GM23338 (cell line): ENCODE results near the gene KIAA1191. TPM values are rescaled to one million over a fixed set of nuclear protein-coding genes. Genes with fewer than 3 reads are reported as not detected.

ENCODE experiments used
- ATAC-seq: fragments of 200-7000 bp; cut with Tn5 transposase; 3 replicates; pipeline ENCODE4 v1.9.1; 2020
- DNase-seq: peaks from one replicate; pipeline ENCODE4 v3.0.0-alpha.2; 2015; ENCODE audit warnings: low spot score
- H2AFZ ChIP-seq: fragments of 200-600 bp; sonication (generic); 2 replicates; pipeline ENCODE4 v1.8.0; 2016; ENCODE audit warnings: antibody characterized with exemption, mild to moderate bottlenecking, moderate library complexity
- H3F3A ChIP-seq: fragments of 200-600 bp; sonication (generic); replicated peaks from 2 replicates; pipeline ENCODE4 v1.8.0; 2017; ENCODE audit warnings: antibody characterized with exemption, mixed run types, low read depth
- H3K27ac ChIP-seq: fragments of 200-600 bp; sonication (generic); 2 replicates; pipeline ENCODE4 v1.6.1; 2016; ENCODE audit warnings: low read depth
- H3K27me3 ChIP-seq: fragments of 200-600 bp; sonication (generic); 2 replicates; pipeline ENCODE4 v1.8.0; 2016; ENCODE audit warnings: mild to moderate bottlenecking, mixed run types, moderate library complexity; ENCODE audit not compliant: insufficient read depth
- H3K36me3 ChIP-seq: fragments of 200-600 bp; sonication (generic); 2 replicates; pipeline ENCODE4 v1.8.0; 2016; ENCODE audit warnings: mild to moderate bottlenecking; ENCODE audit not compliant: insufficient read depth
- H3K4me1 ChIP-seq: fragments of 200-600 bp; sonication (generic); 2 replicates; pipeline ENCODE4 v1.8.0; 2016; ENCODE audit warnings: mild to moderate bottlenecking, moderate library complexity; ENCODE audit not compliant: insufficient read depth
- H3K4me2 ChIP-seq: fragments of 200-600 bp; sonication (generic); 2 replicates; pipeline ENCODE4 v1.7.1; 2017; ENCODE audit warnings: mixed run types
- H3K4me3 ChIP-seq: fragments of 200-600 bp; sonication (generic); 2 replicates; pipeline ENCODE4 v1.6.1; 2016; ENCODE audit warnings: mixed run types
- H3K79me2 ChIP-seq: fragments of 200-600 bp; sonication (generic); replicated peaks from 2 replicates; pipeline ENCODE4 v1.8.0; 2017; ENCODE audit warnings: mild to moderate bottlenecking; ENCODE audit not compliant: insufficient read depth
- H3K9me2 ChIP-seq: fragments of 200-600 bp; sonication (generic); 2 replicates; pipeline ENCODE4 v1.8.0; 2017; ENCODE audit not compliant: insufficient read depth
- H4K20me1 ChIP-seq: fragments of 200-600 bp; sonication (generic); replicated peaks from 2 replicates; pipeline ENCODE4 v1.8.0; 2017; ENCODE audit warnings: mild to moderate bottlenecking; ENCODE audit not compliant: insufficient read depth
- H3K27ac Mint-ChIP-seq: 2 replicates; pipeline ENCODE4 v1.8.0; 2020; ENCODE audit warnings: inconsistent platforms, mild to moderate bottlenecking, moderate library complexity, mixed read lengths
- H3K27me3 Mint-ChIP-seq: 3 replicates; pipeline ENCODE4 v1.8.0; 2022; ENCODE audit warnings: low read depth, mild to moderate bottlenecking, moderate library complexity, mixed read lengths, inconsistent platforms; ENCODE audit not compliant: insufficient read depth, poor library complexity
- H3K36me3 Mint-ChIP-seq: 3 replicates; pipeline ENCODE4 v1.8.0; 2021; ENCODE audit warnings: low read depth, mild to moderate bottlenecking, inconsistent platforms, moderate library complexity, mixed read lengths
- H3K4me1 Mint-ChIP-seq: 3 replicates; pipeline ENCODE4 v1.8.0; 2020; ENCODE audit warnings: mild to moderate bottlenecking, inconsistent platforms, mixed read lengths
- H3K4me3 Mint-ChIP-seq: 3 replicates; pipeline ENCODE4 v1.8.0; 2021; ENCODE audit warnings: moderate library complexity, mild to moderate bottlenecking, inconsistent platforms, mixed read lengths
- H3K9me3 Mint-ChIP-seq: 3 replicates; pipeline ENCODE4 v1.8.0; 2020; ENCODE audit warnings: moderate library complexity, mild to moderate bottlenecking, inconsistent platforms, mixed read lengths
- CREB1 ChIP-seq: fragments of 250-450 bp; sonication (Bioruptor Pico); IDR thresholded peaks from 2 replicates; pipeline ENCODE4 v1.5.0; 2020; ENCODE audit warnings: low read depth, mild to moderate bottlenecking, moderate library complexity
- CTCF ChIP-seq, 2 experiments: fragments of 200-600 bp in 1 of 2; sonication (generic) in 1 of 2; conservative IDR thresholded peaks; 2 replicates each; pipeline versions ENCODE4 v1.5.1 to v1.6.1; 2016 to 2017; ENCODE audit warnings: antibody characterized with exemption in 2 of 2, low read depth in 2 of 2, mild to moderate bottlenecking in 2 of 2, moderate library complexity in 1 of 2
- ETS1 ChIP-seq: IDR thresholded peaks from 2 replicates; pipeline ENCODE4 v1.6.1; 2016; ENCODE audit warnings: antibody characterized with exemption
- EZH2 ChIP-seq: fragments of 200-600 bp; sonication (generic); IDR thresholded peaks from one replicate; pipeline ENCODE4 v1.8.0; 2017; ENCODE audit warnings: antibody characterized with exemption, mild to moderate bottlenecking, low read depth; ENCODE audit not compliant: unreplicated experiment
- EZH2phosphoT487 ChIP-seq: fragments of 200-600 bp; sonication (generic); IDR thresholded peaks from one replicate; pipeline ENCODE4 v1.8.1; 2018; ENCODE audit warnings: antibody characterized with exemption; ENCODE audit not compliant: unreplicated experiment
- NANOG ChIP-seq: IDR thresholded peaks from 2 replicates; pipeline ENCODE4 v1.6.1; 2016; ENCODE audit warnings: antibody characterized with exemption, borderline replicate concordance
- POLR2AphosphoS5 ChIP-seq: IDR thresholded peaks from 2 replicates; pipeline ENCODE4 v1.6.1; 2016; ENCODE audit warnings: antibody characterized with exemption, low read depth
- REST ChIP-seq: IDR thresholded peaks from one replicate; pipeline ENCODE4 v1.6.1; 2018; ENCODE audit warnings: antibody characterized with exemption; ENCODE audit not compliant: unreplicated experiment
- STAT1 ChIP-seq: IDR thresholded peaks from one replicate; pipeline ENCODE4 v1.6.1; 2016; ENCODE audit warnings: antibody characterized with exemption; ENCODE audit not compliant: unreplicated experiment
- ZNF114 ChIP-seq: fragments of 250-450 bp; sonication (Bioruptor Pico); IDR thresholded peaks from 2 replicates; pipeline ENCODE4 v1.5.0; 2020; ENCODE audit warnings: mild to moderate bottlenecking, moderate library complexity
- ZNF331 ChIP-seq: fragments of 250-450 bp; sonication (Bioruptor Pico); IDR thresholded peaks from 2 replicates; pipeline ENCODE4 v1.5.0; 2020; ENCODE audit warnings: low read depth, mild to moderate bottlenecking, moderate library complexity
- polyA plus RNA-seq: library from polyadenylated mRNA; unstranded; fragments of >200 nt; fragmentation: Nextera tagmentation; extraction: Ambion mirVana; gene quantifications from 2 replicates; pipeline ENCODE4 v1.2.1, GENCODE V29; 2016
- total RNA-seq: library from RNA; depleted of rRNA; stranded (reverse); fragments of >200 nt; shearing (Covaris generic); gene quantifications from 2 replicates; pipeline ENCODE4 v1.2.3, GENCODE V29; 2014

KIAA1191 gene
- total and polyA plus RNA-seq, 2 experiments from 2014 or later, result 52.3 to 87.2 TPM

- TF ChIP-seq ZNF114 (CRISPR knock-in tag) (no peak), REST (no peak), CTCF (conservative IDR thresholded peaks at IDR 0.05; ENCODE audit: low read depth in 2 of 2) (no peak)
These were observed 40.0 kb upstream of the KIAA1191 start (continued) for GRCh38 chr5:176401281-176402205.

- H3K9me3 Mint-ChIP-seq, result no peaks in the 10 kb centered on the region
- Histone ChIP-seq H3K4me2 (no peak overlapping the region), H3F3A (no peaks in the 10 kb centered on the region), H3K79me2 (no peaks in the 10 kb centered on the region), H3K9me2 (no peaks in the 10 kb centered on the region), H3K36me3 (no peaks in the 10 kb centered on the region), H3K27ac (no peak overlapping the region), H3K4me3 (no peak overlapping the region), H3K27me3 (no peaks in the 10 kb centered on the region), H4K20me1 (no peaks in the 10 kb centered on the region; the same call in 1 of the 2 replicates), H2AFZ (no peak overlapping the region), H3K4me1 (no peaks in the 10 kb centered on the region)
- no peak for DNase-seq
- H3K4me1 Mint-ChIP-seq, result peaks cover 11% of the 10 kb centered on the region
- no peak overlapping the region for H3K4me3 Mint-ChIP-seq
- H3K27me3 Mint-ChIP-seq, result peaks cover 6% of the 10 kb centered on the region
- no peaks in the 10 kb centered on the region; the same call in 2 of the 3 replicates for H3K36me3 Mint-ChIP-seq
- ATAC-seq, result no peak
- H3K27ac Mint-ChIP-seq, result no peak overlapping the region
- TF ChIP-seq REST (no peak), ETS1 (no peak), STAT1 (no peak), CTCF (conservative IDR thresholded peaks at IDR 0.05; ENCODE audit: low read depth in 2 of 2) (no peak), NANOG (no peak), CREB1 (CRISPR knock-in tag) (no peak), POLR2AphosphoS5 (no peak), ZNF114 (CRISPR knock-in tag) (no peak), EZH2phosphoT487 (no peak), EZH2 (no peak), ZNF331 (CRISPR knock-in tag) (no peak)
These were observed 39.0 kb upstream of the KIAA1191 start for GRCh38 chr5:176400382-176401156.
